ELR (cell line): ENCODE results near the gene ANKRD53.
"Not testable (repeated sequence)": the region's sequence is repeated elsewhere in the genome, so short reads cannot be mapped to it uniquely, and the experiment has no call there.

Experiments used
- DNase-seq: peaks from one replicate; pipeline ENCODE4 v3.0.0-alpha.2; 2015; ENCODE audit warnings: low read depth

ANKRD53 gene

DNA sequence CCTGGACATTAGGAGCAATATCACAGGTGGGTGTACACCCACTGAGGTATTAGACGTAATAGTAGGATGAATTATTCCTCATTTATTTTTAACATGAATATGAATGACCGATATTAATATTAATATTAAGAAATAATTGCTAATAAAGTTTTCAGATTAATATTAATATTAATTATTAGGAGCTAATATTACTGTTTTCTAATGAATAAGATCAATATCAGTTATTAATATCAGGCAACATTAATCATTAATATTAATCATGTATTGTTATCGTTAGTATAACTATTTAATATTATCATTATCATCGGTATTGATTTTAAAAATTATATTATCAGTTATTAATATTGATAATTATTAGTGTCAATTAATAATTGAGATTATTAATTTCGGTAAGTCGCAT is 41.6 kb downstream of the ANKRD53 start:
- not testable (repeated sequence) for DNase-seq

DNA sequence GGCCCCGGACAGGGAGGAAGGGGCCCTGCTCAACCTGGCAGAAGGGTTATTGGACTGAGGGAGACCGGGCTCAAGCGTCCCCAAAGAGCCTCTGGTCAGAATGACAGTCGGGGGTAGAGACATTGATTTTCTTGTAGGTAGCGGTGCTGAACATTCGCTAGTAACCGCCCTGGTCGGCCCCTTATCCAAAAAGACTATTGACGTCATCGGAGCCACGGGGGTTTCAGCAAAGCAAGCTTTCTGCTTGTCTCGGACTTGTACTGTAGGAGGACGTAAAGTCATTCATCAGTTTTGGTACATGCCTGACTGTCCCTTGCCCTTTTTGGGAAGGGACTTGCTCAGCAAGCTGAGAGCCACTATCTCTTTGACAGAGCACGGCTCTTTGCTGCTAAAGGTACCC is 43.0 kb downstream of the ANKRD53 start:
- not testable (repeated sequence) for DNase-seq

DNA sequence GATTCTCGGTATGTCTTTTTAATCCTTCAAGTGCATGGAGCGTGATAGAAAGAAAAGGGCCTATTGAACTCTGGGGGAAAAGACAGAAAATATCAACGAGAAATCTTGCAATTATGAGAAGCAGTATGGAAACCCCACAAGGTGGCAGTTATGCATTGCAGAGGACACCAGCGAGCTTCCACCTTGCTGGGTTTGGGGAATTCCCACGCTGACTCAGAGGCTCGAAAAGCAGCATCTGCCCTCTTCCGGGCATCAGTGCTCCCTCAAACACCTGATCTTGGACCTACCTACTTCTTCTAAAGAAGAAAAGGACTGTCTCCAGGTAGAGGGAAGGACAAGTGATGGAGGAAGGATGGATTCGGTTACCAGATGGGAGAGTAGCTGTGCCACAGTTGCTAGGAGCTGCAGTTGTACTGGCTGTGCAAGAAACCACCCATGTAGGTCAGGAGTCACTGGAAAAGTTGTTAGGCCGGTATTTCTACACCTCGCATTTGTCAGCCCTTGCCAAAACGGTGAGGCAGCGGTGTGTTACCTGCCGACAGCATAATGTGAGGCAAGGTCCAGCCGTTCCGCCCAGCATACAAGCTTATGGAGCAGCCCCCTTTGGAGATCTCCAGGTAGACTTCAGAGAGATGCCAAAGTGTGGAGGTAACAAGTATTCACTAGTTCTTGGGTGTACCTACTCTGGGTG is 45.3 kb downstream of the ANKRD53 start:
- DNase-seq, result not testable (repeated sequence)
